ENCODE data around the gene CHKB.
A peak's percentile ranks its signal among the peaks of the same experiment; 100 is the strongest.

Gene CHKB

GRCh38 chr22:50571264-50572175, 11.1 kb downstream of the CHKB start:
- no peak for DNase-seq

- no peak for DNase-seq
Observed at GRCh38 chr22:50570861-50571260, 11.8 kb downstream of the CHKB start.

GRCh38 chr22:50569896-50570535, 12.6 kb downstream of the CHKB start:
- no peak for DNase-seq

GRCh38 chr22:50569041-50569459, 13.6 kb downstream of the CHKB start:
- no peak for DNase-seq

GRCh38 chr22:50568626-50569025, 14.0 kb downstream of the CHKB start:
- DNase-seq, result no peak

- no peak for DNase-seq
Observed at GRCh38 chr22:50567721-50568252, 14.9 kb downstream of the CHKB start.

- DNase-seq, result no peak
Observed at GRCh38 chr22:50564289-50564688, 18.4 kb downstream of the CHKB start.

- no peak for DNase-seq
Observed at GRCh38 chr22:50563413-50564160, 19.1 kb downstream of the CHKB start.

- peak; percentile 96 for DNase-seq
Observed at GRCh38 chr22:50562523-50563412, 19.9 kb downstream of the CHKB start, which contains the start of gene SYCE3. Gene SYCE3, minus strand, starts transcription at chr22:50562919. Its CDS starts 6,514 bp downstream, at chr22:50556405.

GRCh38 chr22:50561401-50562358, 21.0 kb downstream of the CHKB start:
- DNase-seq, result no peak

GRCh38 chr22:50560034-50560433, 22.6 kb downstream of the CHKB start:
- no peak for DNase-seq

GRCh38 chr22:50556703-50557102, 25.9 kb downstream of the CHKB start:
- no peak for DNase-seq

- no peak for DNase-seq
Observed at GRCh38 chr22:50553310-50553709, 29.3 kb downstream of the CHKB start.

GRCh38 chr22:50551160-50551752, 31.4 kb downstream of the CHKB start:
- no peak for DNase-seq

GRCh38 chr22:50550395-50550794, 32.3 kb downstream of the CHKB start:
- DNase-seq, result no peak

GRCh38 chr22:50548921-50549790, 33.5 kb downstream of the CHKB start:
- no peak for DNase-seq

GRCh38 chr22:50548040-50548920, 34.4 kb downstream of the CHKB start:
- DNase-seq, result no peak

GRCh38 chr22:50547263-50547985, 35.2 kb downstream of the CHKB start:
- no peak for DNase-seq

Data from hematopoietic multipotent progenitor cell treated with erythropoietin and hydrocortisone succinate and interleukin-3 and kit ligand, for 8 days (in vitro differentiated cells).